Glomerular endothelial cell (primary cell): Measurements from ENCODE around the gene LY6G5B. TPM values are rescaled to one million over a fixed set of nuclear protein-coding genes. Genes with fewer than 3 reads are reported as not detected.
A peak's percentile ranks its signal among the peaks of the same experiment; 100 is the strongest.

ENCODE experiments used
- DNase-seq: peaks from one replicate; pipeline ENCODE4 v3.0.0-alpha.2; 2011; ENCODE audit warnings: low read depth, low spot score; ENCODE audit errors: extremely low read depth
- total RNA-seq: library from RNA; depleted of rRNA; stranded (reverse); fragments of >200 nt; gene quantifications from 2 replicates; pipeline ENCODE4 v1.2.3, GENCODE V29; 2015

Gene LY6G5B
- total RNA-seq, 1 donor from 2014 or later = 7.9 TPM

GRCh38 chr6:31662124-31662723 is 7.6 kb upstream of the LY6G5B start:
- DNase-seq = no peak

GRCh38 chr6:31663126-31663960 is 6.4 kb upstream of the LY6G5B start:
- DNase-seq = no peak

GRCh38 chr6:31663961-31664789 is 5.6 kb upstream of the LY6G5B start:
- DNase-seq = no peak

- DNase-seq = peak; percentile 80
Measured at GRCh38 chr6:31664790-31665500, 4.8 kb upstream of the LY6G5B start, which contains the start of gene GPANK1. GPANK1 (minus strand) TSS chr6:31664997; CDS start chr6:31664478, 519 bp downstream.

DNA sequence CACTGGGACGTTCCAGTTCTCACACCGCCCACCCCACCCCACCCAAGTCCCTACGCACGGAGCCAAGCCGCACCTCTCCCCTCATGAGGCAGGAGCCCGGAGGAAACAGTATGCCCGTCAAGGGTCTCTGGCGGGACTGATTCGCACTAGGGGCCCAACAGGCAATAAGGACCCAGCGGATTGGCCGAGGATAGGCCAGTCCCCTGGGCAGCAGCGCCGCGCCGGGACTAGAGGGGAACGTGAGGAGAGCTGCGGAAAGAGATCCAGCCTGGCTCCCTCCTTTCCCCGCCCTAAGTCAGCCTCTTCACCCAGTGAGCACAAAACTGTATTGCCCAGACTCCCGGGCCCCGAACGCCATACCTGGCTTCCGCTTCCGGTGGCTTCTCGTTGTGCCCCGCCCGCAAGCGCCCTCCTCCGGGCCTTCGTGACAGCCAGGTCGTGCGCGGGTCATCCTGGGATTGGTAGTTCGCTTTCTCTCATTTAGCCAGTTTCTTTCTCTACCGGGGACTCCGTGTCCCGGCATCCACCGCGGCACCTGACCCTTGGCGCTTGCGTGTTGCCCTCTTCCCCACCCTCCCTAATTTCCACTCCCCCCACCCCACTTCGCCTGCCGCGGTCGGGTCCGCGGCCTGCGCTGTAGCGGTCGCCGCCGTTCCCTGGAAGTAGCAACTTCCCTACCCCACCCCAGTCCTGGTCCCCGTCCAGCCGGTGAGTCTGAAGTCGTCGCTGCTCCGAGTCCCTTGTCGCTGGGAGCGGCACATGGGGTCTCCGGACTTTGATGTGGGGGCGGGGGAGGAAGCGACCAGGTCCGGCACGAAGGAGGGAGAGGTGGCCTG is 4.1 kb upstream of the LY6G5B start, which contains the start of gene CSNK2B:
TSS of gene CSNK2B (plus strand) at position 580 of the 836 bp plus-strand sequence. CDS start 752 bp downstream, outside the sequence.
- peak; percentile 75 for DNase-seq

- no peak for DNase-seq
Measured at GRCh38 chr6:31666337-31666965, 3.3 kb upstream of the LY6G5B start.

GRCh38 chr6:31676322-31676903 is 6.6 kb downstream of the LY6G5B start:
- DNase-seq = no peak

- no peak for DNase-seq
Measured at GRCh38 chr6:31676904-31677303, 7.1 kb downstream of the LY6G5B start.

GRCh38 chr6:31677955-31678354 is 8.2 kb downstream of the LY6G5B start:
- no peak for DNase-seq

DNA sequence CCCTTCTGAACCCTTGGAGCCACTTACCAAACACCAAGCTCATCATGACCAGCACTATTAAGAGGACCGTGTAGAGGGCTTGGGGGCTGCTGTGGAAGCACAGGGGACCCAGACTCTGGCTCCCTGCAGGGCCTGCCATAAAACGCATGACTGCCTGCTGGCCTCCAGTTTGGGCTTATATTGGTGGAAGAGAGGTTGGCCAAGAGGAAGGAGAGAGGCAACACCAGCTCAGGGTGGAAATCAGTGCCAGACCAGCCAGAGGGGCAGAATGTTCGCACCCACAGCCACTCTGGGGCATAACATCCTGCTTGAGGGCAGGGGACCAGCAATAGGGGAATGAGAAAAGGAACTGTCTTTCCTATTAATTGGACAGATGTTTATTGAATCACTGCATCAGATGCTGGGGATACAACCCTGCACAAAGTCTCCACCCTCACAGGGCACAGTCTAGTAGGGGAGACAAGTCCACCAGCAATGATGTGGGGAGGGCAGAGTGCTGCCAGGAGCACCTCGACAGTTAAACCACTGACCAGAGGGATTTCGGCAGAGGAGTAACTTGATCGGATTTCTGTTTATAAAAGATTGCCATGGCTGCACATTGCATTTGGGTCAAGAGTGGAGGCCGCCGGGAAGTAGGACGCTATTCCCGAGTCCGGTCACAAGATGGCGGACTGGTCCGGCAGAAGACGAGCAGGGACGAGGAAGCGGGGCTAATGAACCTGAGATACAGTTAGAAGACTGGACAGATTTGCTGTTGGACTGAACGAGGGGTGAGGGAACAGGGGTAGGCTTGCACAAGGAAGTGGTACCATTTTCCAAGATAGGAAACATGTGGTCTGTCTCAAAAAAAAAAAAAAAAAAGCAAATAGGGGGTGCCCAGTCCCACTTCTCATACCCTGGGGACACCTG is 10.7 kb downstream of the LY6G5B start, which contains the start of gene LY6G5C:
TSS of gene LY6G5C (minus strand) at position 842 of the 909 bp plus-strand sequence. CDS start at position 148, 694 bp downstream.
- DNase-seq = no peak

DNA sequence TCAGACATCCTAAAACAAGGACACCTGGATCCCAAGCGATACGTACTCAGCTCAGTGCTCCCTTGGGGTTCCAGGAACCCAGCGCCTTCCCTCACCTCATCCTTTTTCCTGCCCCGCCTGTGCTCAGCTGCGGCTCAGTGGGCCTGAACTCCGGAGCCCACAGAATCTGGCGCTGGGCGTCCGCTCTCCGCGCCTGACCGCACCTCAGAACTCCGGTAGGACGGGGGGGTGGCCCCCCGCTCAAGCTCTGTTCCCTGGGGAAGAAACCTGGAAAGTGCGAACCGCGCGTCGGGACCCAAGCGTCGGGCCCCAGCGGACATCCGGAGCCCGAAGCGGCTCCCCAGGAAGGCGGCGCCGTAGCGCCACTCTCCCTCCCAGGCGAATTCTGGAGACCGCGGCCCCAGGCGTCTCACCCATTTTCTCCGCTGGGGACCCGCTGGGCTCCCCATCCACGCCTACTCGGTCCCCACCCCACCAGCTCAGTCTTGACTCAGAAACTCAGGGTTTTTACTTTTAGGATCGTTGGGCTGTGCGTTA is 11.4 kb downstream of the LY6G5B start:
- no peak for DNase-seq

DNA sequence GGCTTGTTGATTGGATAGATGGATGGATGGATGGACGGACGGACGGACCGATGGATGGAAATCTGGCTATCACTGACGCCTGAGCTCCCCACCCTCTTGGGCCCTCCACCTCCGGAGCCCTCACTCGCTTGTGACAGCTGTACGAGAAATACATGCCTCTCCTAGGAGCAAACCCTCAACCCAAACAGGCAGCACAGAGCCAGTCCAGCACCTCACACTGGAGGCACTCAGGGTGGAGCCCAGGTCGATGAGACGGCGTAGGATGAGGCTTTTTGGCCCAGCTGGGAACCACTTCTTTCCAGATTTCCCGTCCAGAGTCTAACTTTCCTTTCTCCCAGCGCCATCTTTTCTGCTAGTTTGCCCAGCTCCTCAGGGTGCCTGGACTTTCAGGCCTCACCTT is 13.8 kb downstream of the LY6G5B start:
- DNase-seq = no peak

DNA sequence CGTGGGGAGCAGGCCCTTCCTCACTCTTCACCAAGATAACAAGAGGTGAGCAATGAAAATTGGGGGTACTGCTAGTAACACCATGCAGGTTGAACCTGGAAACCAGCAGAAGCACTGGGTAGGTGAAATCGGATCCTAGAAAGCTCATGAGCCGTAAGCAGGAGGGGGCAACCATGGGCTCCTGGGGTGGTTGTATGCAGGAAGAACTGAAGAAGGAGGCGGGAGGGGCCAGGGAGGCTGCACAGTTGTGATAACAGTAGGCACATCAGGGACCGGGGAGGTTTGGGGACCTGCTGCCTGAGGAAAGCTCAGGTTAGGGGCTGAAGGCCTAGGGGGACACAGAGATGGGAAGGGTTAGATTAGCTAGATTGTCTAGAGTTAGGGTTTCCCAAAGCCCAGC is 16.7 kb downstream of the LY6G5B start:
- no peak for DNase-seq

DNA sequence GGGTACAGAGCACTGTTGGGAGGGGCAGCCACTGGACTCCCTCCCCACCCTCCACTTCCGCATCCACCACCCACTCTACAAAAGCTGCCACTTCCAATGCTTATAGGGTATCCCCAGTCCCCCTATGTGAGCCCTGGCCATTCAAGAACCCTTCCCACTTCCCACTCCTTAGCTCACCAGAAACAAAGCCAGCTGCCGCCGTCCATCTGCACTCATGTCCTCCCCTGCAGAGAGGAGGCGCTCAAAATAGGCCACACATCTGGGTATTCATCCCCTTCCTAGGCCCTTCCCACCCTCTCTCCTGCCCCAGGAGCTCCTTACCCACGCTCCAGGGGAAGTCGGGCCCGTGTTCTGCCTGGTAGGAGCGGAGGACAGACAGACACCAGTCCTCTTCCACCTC is 17.5 kb downstream of the LY6G5B start:
- DNase-seq = no peak

DNA sequence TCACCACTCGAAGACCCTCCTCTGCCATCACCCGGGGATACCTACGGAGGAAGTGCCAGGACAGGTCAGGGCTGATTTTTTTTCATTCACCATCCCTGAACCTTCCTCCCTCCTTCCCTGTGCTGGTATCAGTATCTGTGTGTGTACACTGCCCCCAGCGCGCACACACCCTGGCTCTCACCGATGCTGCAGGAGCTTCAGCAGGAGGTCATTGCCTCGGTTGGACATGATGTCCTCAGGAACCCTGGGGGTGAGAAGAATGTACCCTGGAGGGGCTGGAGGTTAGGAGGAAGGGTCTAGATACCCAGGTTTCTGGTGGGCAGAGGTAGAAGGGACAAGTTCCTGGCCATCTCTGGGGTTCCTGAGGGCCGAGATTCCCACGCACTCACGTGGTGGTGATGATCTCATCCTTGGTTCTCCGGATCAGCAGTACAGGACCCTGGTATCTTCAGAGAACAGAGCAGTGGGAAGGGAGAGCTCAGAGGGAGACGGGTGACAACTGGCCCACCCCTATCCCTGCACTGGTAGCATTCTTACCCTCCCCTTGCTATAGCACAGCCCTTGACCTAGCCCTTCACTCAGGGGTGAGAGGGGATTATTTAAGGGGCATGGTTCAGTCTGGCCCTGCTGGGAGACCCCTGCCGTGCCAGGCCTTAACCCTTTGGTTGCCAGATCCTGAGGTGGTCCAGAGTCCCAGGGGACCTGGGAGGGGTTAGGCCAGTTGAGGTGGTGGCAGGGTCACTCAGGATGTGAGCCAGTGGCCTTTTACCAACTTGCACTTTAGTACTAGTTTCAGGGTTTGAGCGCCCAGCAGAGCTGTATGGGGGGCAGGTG is 18.3 kb downstream of the LY6G5B start:
- no peak for DNase-seq
